Left hindlimb (tissue), 1 donor: ENCODE results near the gene ITPRID2.

Source experiments
- DNase-seq: peaks from one replicate; pipeline ENCODE4 v3.0.0-alpha.2; 2018

Gene ITPRID2

DNA sequence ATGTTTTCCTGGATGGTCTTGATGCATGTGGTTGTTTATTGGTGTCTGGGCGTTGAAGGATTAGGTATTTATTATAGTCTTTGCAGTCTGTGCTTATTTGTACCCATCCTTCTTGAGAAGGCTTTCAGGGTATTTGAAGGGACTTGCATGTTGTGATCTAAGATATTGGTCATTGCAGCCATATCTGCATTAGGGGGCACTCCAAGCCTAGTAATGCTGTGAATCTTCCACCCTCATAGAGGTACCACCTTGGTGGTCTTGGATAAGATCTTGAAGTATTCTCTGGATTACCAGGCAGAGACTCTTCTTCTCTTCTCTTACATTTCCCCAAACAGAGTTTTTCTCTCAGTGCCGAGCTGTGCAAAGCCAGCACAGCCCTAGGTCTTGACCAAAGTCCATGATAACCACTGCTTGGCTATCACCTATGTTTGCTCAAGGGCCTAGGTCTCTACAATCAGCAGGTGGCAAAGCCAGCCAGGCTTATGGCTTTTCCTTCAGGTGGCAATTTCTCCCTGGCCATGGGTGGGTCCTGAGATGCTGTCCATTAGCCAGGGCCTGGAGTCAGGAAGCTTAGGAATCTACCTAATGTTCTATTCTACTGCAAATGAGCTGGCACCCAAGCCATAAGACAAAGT is 78.7 kb downstream of the ITPRID2 start:
- DNase-seq, result no peak

DNA sequence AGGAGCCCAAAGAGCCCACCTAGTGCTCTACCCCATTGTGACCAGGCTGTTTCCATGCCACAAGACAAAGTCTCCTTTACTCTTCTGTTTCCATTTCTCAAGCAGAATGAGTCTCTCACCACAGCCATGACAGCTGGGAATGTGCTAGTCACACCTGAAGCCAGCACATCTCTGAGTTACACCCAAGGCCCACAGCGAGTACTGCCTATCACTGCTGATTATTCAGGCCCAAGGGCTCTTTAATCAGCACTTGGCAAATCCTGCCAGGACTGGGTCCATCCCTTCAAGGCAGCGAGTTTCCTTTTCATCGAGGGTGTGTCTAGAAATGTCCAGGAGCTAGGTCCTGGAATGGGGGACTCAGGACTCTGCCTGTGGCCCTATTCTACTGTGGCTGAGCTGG is 79.5 kb downstream of the ITPRID2 start:
- DNase-seq, result no peak

DNA sequence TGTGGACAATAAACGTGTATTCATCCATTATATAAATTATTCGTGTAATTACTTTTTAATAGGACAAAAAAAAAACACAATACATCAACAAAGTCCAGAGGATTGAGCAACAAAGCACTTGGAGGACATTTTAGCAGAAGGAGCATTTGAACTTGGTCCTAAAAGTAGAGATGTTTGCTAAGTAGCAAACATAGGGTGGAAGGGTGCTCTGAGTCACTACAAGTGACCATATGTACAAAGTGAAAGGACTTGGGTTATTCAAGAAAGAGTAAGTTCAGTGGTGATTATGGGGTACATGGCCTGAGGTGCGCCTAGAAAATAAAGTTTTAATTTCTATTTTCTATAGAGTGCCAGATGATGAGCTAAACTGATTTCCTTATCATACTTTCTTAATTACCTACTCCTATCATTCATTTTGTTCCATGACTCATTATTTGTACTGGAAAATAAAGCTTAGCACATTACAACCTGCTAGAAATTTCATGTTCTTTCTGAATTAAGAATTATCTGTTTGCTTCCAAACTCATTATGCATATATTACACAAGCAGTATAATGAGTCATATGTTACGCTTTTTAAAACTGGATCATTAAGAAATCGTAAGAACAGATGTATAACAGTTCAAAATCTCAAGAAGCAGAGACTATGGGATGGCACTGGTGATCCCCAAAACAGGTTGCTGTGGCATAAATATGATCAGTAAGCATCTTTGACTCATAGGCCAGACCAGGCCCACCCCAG is 81.1 kb downstream of the ITPRID2 start:
- no peak for DNase-seq

DNA sequence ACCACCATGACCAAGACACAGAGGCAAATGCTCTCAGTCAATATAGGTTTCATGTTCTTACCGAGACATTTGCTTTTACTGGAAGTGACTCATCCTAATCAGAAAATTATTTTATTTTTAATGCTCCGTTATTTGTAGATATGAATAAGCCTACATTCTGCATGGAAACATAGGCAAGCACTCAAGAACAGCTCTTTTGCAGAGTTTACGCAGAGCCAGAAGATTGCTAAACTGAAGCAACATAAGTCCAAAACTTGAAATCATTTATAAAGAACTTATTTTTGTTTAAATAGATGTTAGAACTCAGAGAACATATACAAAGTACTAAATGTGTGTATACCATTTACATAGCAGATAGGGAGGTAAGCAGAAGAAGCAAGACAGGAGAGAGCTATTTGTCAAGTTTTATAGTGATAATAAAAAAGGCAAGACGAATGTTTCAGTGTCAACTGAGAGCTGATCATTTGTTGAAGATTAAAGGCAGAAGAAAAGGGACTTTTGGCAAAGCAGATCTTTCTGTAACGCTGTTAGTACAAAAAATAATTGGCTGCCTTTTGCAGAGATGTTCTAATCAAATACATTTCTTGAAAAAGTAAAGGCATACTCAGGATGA is 81.7 kb downstream of the ITPRID2 start:
- DNase-seq, result no peak

DNA sequence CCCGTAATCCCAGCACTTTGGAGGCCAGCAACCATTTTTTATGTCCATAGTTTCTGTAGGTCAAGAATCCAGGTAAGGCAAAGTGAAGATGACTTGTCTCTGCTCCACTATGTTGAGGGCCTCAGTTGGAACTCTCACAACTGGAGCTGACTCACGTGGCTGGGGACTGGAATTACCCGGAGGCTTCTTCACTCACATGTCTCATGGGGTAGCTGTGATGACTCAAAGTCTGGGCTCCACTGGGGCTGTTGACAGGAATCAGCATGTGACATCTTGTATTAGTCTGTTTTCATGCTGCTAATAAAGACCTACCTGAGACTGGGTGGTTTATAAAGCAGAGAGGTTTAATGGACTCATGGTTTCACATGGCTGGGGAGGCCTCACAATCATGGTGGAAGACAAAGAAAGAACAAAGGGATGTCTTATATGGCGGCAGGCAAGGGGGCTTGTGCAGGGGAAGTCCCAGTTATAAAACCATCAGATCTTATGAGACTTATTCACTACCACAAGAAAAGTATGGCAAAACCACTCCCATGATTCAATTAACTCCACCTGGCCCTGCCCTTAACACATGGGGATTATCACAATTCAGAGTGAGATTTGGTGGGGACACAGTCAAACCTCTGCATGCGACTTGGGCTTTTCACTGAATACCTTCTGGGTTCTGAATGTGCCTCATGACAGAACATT is 86.3 kb downstream of the ITPRID2 start:
- DNase-seq, result no peak

DNA sequence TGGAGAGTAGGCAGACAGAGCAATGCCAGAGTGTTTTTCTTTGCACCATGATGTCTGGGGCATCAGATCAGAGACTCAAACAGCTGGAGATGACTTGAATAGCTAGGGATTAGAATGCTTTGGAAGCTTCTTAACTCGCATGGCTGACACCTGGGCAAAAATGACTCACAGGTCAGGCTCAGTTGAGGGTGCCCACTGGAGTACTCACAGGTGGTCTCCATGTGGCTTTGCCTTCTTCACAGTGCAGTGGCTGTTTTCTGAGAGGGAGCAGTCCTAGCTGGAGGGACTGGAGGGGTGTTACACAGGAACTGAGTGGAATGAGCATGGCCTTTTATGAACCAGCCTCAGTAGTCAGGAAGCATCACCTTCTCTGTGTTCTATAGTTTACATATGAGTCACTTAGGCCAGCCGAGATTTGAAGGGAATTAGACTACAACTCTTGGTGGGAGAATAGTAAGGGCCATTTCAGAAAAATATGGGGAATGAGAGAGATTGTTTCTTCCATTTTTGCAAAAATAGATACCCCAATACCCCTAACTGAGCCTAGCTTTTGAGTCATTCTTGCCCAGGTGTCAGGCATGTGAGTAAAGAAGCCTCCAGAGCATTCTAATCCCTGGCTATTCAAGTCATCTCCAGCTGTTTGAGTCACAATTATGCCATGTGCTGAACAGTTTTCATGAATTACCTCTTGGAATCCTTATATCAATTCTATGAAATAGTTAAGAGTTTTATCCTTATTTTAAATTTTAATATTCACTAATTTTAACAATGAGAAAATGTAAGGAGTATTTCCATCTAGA is 87.0 kb downstream of the ITPRID2 start:
- DNase-seq, result no peak
